Esophagus muscularis mucosa (tissue), 2 donors: Measurements from ENCODE around the gene GNB1.

Experiments
- POLR2A ChIP-seq: fragments of 450-650 bp; IDR thresholded peaks from one replicate; pipeline ENCODE4 v1.6.1; 2017; ENCODE audit warnings: antibody characterized with exemption, moderate library complexity, mild to moderate bottlenecking, low read depth
- POLR2AphosphoS5 ChIP-seq, 2 donors: sonication (generic); formaldehyde crosslinking; IDR thresholded peaks; one replicate each; pipeline ENCODE4 v1.6.1; 2017; ENCODE audit warnings: antibody characterized with exemption in 2 of 2

DNA sequence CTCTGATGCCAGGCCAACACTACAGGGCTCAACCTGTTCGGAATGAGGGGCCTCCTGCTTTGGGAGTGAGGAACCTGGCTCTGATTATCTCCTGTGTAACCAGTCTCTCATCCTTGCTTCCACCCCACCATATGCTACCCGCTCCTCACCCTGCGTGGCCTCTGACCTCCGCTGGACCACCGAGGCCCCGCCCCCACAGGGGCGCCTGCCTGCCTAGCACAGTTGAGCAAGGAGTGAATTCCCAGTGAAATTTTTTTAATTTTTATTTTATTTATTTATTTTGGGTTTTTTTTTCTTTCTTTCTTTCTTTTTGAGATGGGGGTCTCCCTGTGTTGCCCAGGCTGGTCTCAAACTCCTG is 1.9 kb upstream of the GNB1 start:
- TF ChIP-seq POLR2A, result no peak
- no peak for TF ChIP-seq POLR2AphosphoS5 (IDR thresholded peaks at IDR 0.05)
